HepG2 (cell line): Measurements from ENCODE around the gene BLOC1S1. TPM values are rescaled to one million over a fixed set of nuclear protein-coding genes. Genes with fewer than 3 reads are reported as not detected.

Experiments used
- ATAC-seq: fragments of 200-7000 bp; cut with Tn5 transposase; 3 replicates; pipeline ENCODE4 v1.9.1; 2020; ENCODE audit warnings: mild to moderate bottlenecking, moderate library complexity
- BruUV-seq: library from RNA; stranded (reverse); fragments of 400-500 nt; replicated peaks from 2 replicates; lab custom pipeline; 2021; lab: Mats Ljungman, UMichigan
- CTCF ChIA-PET: fragments of 300-600 bp; formaldehyde crosslinking; extraction: SDS; loops from one replicate; lab custom pipeline; 2021; ENCODE audit warnings: low total read pairs, inconsistent platforms, low intra/inter-chr PET ratio; lab: Yijun Ruan, JAX
- POLR2A ChIA-PET: fragments of 350-600 bp; sonication (Branson Sonifier 250); formaldehyde crosslinking; loops from one replicate; lab custom pipeline; 2020; ENCODE audit warnings: antibody characterized with exemption, inconsistent platforms; lab: Yijun Ruan, JAX
- DNase-seq: peaks from one replicate; pipeline ENCODE4 v3.0.0-alpha.2; 2015; ENCODE audit warnings: low spot score
- FAIRE-seq: peaks from 3 replicates; lab custom pipeline; 2011; peaks lifted over from hg19 to GRCh38; lab: Jason Lieb, UNC
- H2AFZ ChIP-seq: one replicate; pipeline ENCODE4 v1.6.1; 2011; ENCODE audit warnings: low read length, inconsistent platforms
- H3K27ac ChIP-seq: fragments of 300-600 bp; 3 replicates; pipeline ENCODE4 v1.8.0; 2011; ENCODE audit warnings: mixed run types, mild to moderate bottlenecking, mixed read lengths, low read length, inconsistent platforms; ENCODE audit not compliant: insufficient read depth; ENCODE audit errors: extremely low read length
- H3K27me3 ChIP-seq, 2 experiments: fragments of 200-600 bp in 1 of 2; 2 replicates in 1 of 2; 3 replicates in 1 of 2; pipeline versions ENCODE4 v1.6.0 to v1.8.0; 2011; ENCODE audit warnings: low read length in 2 of 2, mild to moderate bottlenecking in 2 of 2, moderate library complexity in 2 of 2, inconsistent platforms in 1 of 2; ENCODE audit not compliant: insufficient read depth in 2 of 2, control insufficient read depth in 1 of 2
- H3K36me3 ChIP-seq, 2 experiments: fragments of 200-600 bp in 1 of 2; replicated peaks in 1 of 2; 2 replicates in 1 of 2; 3 replicates in 1 of 2; pipeline versions ENCODE4 v1.5.1 to v1.8.0; 2011; ENCODE audit warnings: low read length in 2 of 2, inconsistent platforms in 1 of 2; ENCODE audit not compliant: insufficient read depth in 2 of 2, control insufficient read depth in 1 of 2
- H3K4me1 ChIP-seq: 2 replicates; pipeline ENCODE4 v1.5.1; 2012; ENCODE audit warnings: low read length, inconsistent platforms; ENCODE audit not compliant: insufficient read depth
- H3K4me2 ChIP-seq: 2 replicates; pipeline ENCODE4 v1.6.0; 2011; ENCODE audit warnings: low read depth, low read length, inconsistent platforms
- H3K4me3 ChIP-seq, 3 experiments: fragments of 200-600 bp in 1 of 3; sonication (generic), shearing (Covaris generic) in 1 of 3; replicated peaks in 1 of 3; 2 replicates each; pipeline ENCODE4 v1.5.1; 2011 to 2016; ENCODE audit warnings: low read length in 3 of 3, inconsistent platforms in 2 of 3, low read depth in 2 of 3, mild to moderate bottlenecking in 2 of 3, control low read depth in 1 of 3, mixed read lengths in 1 of 3; ENCODE audit not compliant: insufficient read depth in 1 of 3
- H3K79me2 ChIP-seq: one replicate; pipeline ENCODE4 v1.6.1; 2011; ENCODE audit warnings: low read length, inconsistent platforms; ENCODE audit not compliant: insufficient read depth
- H3K9ac ChIP-seq: 2 replicates; pipeline ENCODE4 v1.6.0; 2011; ENCODE audit warnings: mild to moderate bottlenecking, low read depth, low read length, inconsistent platforms; ENCODE audit not compliant: insufficient read depth
- H3K9me3 ChIP-seq: 2 replicates; pipeline ENCODE4 v1.5.1; 2012; ENCODE audit warnings: mild to moderate bottlenecking, low read length
- H4K20me1 ChIP-seq: 2 replicates; pipeline ENCODE4 v1.6.0; 2011; ENCODE audit warnings: inconsistent platforms, mild to moderate bottlenecking, low read length, moderate library complexity; ENCODE audit not compliant: insufficient read depth
- ATF5 ChIP-seq: sonication (generic); formaldehyde crosslinking; IDR thresholded peaks from 2 replicates; pipeline ENCODE4 v1.4.0; 2020; ENCODE audit warnings: mild to moderate bottlenecking, low read depth, missing genetic modification reagents
- EP300 ChIP-seq, 3 experiments: sonication (generic) in 1 of 3; formaldehyde crosslinking in 1 of 3; IDR thresholded peaks; 2 replicates each; pipeline versions ENCODE4 v1.5.1 to v1.6.1; 2011 to 2020; ENCODE audit warnings: low read depth in 2 of 3, low read length in 2 of 3, borderline replicate concordance in 1 of 3, improper control_type of control experiment in 1 of 3, mild to moderate bottlenecking in 1 of 3, missing genetic modification reagents in 1 of 3, moderate library complexity in 1 of 3
- FOXM1 ChIP-seq: sonication (generic); formaldehyde crosslinking; IDR thresholded peaks from 2 replicates; pipeline ENCODE4 v1.5.0; 2020; ENCODE audit warnings: missing genetic modification reagents
- GMEB1 ChIP-seq: sonication (generic); formaldehyde crosslinking; IDR thresholded peaks from 2 replicates; pipeline ENCODE4 v1.5.1; 2020; ENCODE audit warnings: missing genetic modification reagents, mild to moderate bottlenecking, borderline replicate concordance
- HMG20B ChIP-seq: conservative IDR thresholded peaks from 2 replicates; pipeline ENCODE4 v1.6.1; 2016; ENCODE audit warnings: missing genetic modification reagents, missing compliant biosample characterization
- HNRNPK ChIP-seq: fragments of 200-400 bp; formaldehyde crosslinking; IDR thresholded peaks from 2 replicates; pipeline ENCODE4 v1.6.1; 2018; ENCODE audit warnings: low read length, low read depth, moderate library complexity, mild to moderate bottlenecking; ENCODE audit not compliant: poor library complexity, severe bottlenecking
- MTA1 ChIP-seq: sonication (generic); formaldehyde crosslinking; IDR thresholded peaks from 2 replicates; pipeline ENCODE4 v1.4.0; 2020; ENCODE audit warnings: missing genetic modification reagents, mild to moderate bottlenecking, borderline replicate concordance
- RERE ChIP-seq: IDR thresholded peaks from 2 replicates; pipeline ENCODE4 v1.6.1; 2016; ENCODE audit warnings: low read depth, missing genetic modification reagents, missing compliant biosample characterization
- SAP130 ChIP-seq: IDR thresholded peaks from 2 replicates; pipeline ENCODE4 v1.6.1; 2016; ENCODE audit warnings: low read depth
- THAP8 ChIP-seq: sonication (generic); formaldehyde crosslinking; IDR thresholded peaks from 2 replicates; pipeline ENCODE4 v1.5.1; 2020; ENCODE audit warnings: missing genetic modification reagents, mild to moderate bottlenecking, borderline replicate concordance
- ZBTB8A ChIP-seq: sonication (generic); formaldehyde crosslinking; IDR thresholded peaks from 2 replicates; pipeline ENCODE4 v1.4.0; 2020; ENCODE audit warnings: mild to moderate bottlenecking, low read depth, missing genetic modification reagents, borderline replicate concordance
- ZNF329 ChIP-seq: sonication (generic); formaldehyde crosslinking; IDR thresholded peaks from 2 replicates; pipeline ENCODE4 v1.9.0; 2021; ENCODE audit warnings: low read depth, mild to moderate bottlenecking, missing genetic modification reagents
- ZNF550 ChIP-seq: sonication (generic); formaldehyde crosslinking; IDR thresholded peaks from 2 replicates; pipeline ENCODE4 v1.4.0; 2020; ENCODE audit warnings: mild to moderate bottlenecking, missing genetic modification reagents, borderline replicate concordance
- ZNF660 ChIP-seq: sonication (generic); formaldehyde crosslinking; IDR thresholded peaks from 2 replicates; pipeline ENCODE4 v1.5.1; 2020; ENCODE audit warnings: mild to moderate bottlenecking, low read depth, missing genetic modification reagents, borderline replicate concordance
- WGBS: methylation state at CpG from one replicate; pipeline ENCODE4 v1.1.6; 2017; ENCODE audit warnings: low lambda C conversion rate; 5-methylcytosine and 5-hydroxymethylcytosine counted together
- in situ Hi-C: cut with HindIII; loops from 2 replicates; pipeline ENCODE4 v1.10.0; 2017; ENCODE audit warnings: low pct_unique_long_range_greater_than_20kb; ENCODE audit not compliant: extremely low pct_ligation_motif_present
- intact Hi-C: fragments of 100-400 bp; cut with micrococcal nuclease; formaldehyde crosslinking; loops from one replicate; pipeline ENCODE4 v1.10.0; 2022; ENCODE audit not compliant: unreplicated experiment
- polyA plus RNA-seq, 8 experiments: library from polyadenylated mRNA; depleted of rRNA in 3 of 8; stranded (reverse) in 7 of 8; unstranded in 1 of 8; fragments of >200 nt; fragmentation: Illumina TruSeq in 4 of 8; extraction: Trizol in 4 of 8; gene quantifications; 2 replicates each; pipeline versions ENCODE4 v1.2.1 to v1.2.3, GENCODE V29; 2011 to 2016; ENCODE audit warnings: low read depth in 4 of 8, missing spikeins in 1 of 8, mixed read lengths in 1 of 8; ENCODE audit not compliant: insufficient read depth in 1 of 8
- total RNA-seq, 5 experiments: library from RNA; depleted of rRNA; stranded (reverse); fragments of >200 nt; fragmentation: Illumina TruSeq; extraction: Trizol; gene quantifications; 2 replicates each; pipeline ENCODE4 v1.2.3, GENCODE V29; 2016; ENCODE audit warnings: low read depth in 1 of 5

BLOC1S1 gene
- total and polyA plus RNA-seq, 2 of the 13 experiments (the other 11 are each of a cell fraction or from before 2014, with no cell fraction given): 55.1 to 95.3 TPM

- H3K9ac ChIP-seq: no peak overlapping the region
- BruUV-seq: no TSS peak
- DNase-seq (no peak), ATAC-seq (no peak), FAIRE-seq (no peak)
- 65% methylated on average over 4 of the region's 4 CpGs for WGBS
- no peaks in the 10 kb centered on the region for H3K79me2 ChIP-seq
- no peaks in the 10 kb centered on the region for H3K36me3 ChIP-seq
- CTCF ChIA-PET: no interaction called here
- H3K4me1 ChIP-seq: peaks cover 26% of the 10 kb centered on the region
- peaks cover 0 to 44% of the 10 kb centered on the region in 2 experiments; a peak in 2 of 5 replicates for H3K27me3 ChIP-seq
- POLR2A ChIA-PET: no interaction called here
- H3K4me2 ChIP-seq: no peak overlapping the region
- no peak overlapping the region for H3K27ac ChIP-seq
- H2AFZ ChIP-seq: no peak overlapping the region
- no peaks in the 10 kb centered on the region for H3K9me3 ChIP-seq
- H4K20me1 ChIP-seq: no peaks in the 10 kb centered on the region; the same call in 1 of the 2 replicates
- in situ Hi-C loops (no loop called here), intact Hi-C loops (no loop called here)
- no peak overlapping the region for H3K4me3 ChIP-seq
- TF ChIP-seq ATF5 (no peak), THAP8 (CRISPR knock-in tag) (no peak), EP300 (IDR thresholded peaks at IDR 0.05; ENCODE audit: low read depth in 2 of 2, low read length in 2 of 2) (no peak), EP300 (CRISPR knock-in tag; IDR thresholded peaks at IDR 0.05; ENCODE audit: borderline replicate concordance) (no peak), ZNF660 (no peak), RERE (CRISPR knock-in tag) (no peak), MTA1 (CRISPR knock-in tag) (no peak), HNRNPK (no peak), SAP130 (CRISPR knock-in tag) (no peak), ZNF329 (CRISPR knock-in tag) (no peak), ZNF550 (CRISPR knock-in tag) (no peak), FOXM1 (CRISPR knock-in tag) (no peak), GMEB1 (CRISPR knock-in tag) (no peak), ZBTB8A (CRISPR knock-in tag) (no peak), HMG20B (CRISPR knock-in tag) (no peak)
These were observed 3.9 kb upstream of the BLOC1S1 start for GRCh38 chr12:55711786-55712553.
